Panc1 (cell line): ENCODE results near the gene ZNF555. TPM values are rescaled to one million over a fixed set of nuclear protein-coding genes. Genes with fewer than 3 reads are reported as not detected.

Experiments used
- ATAC-seq: fragments of 200-7000 bp; cut with Tn5 transposase; 2 replicates; pipeline ENCODE4 v1.9.1; 2020; ENCODE audit warnings: mild to moderate bottlenecking, moderate library complexity
- BruUV-seq: library from RNA; stranded (reverse); fragments of 400-500 nt; replicated peaks from 2 replicates; lab custom pipeline; 2021; lab: Mats Ljungman, UMichigan
- CTCF ChIA-PET: fragments of 300-600 bp; sonication (Branson Sonifier 250); formaldehyde crosslinking; loops from one replicate; lab custom pipeline; 2022; ENCODE audit warnings: antibody characterized with exemption; lab: Charles Lee
- POLR2A ChIA-PET: fragments of 300-600 bp; sonication (Branson Sonifier 250); formaldehyde crosslinking; loops from one replicate; lab custom pipeline; 2022; ENCODE audit warnings: antibody characterized with exemption; lab: Charles Lee
- DNase-seq: peaks from one replicate; pipeline ENCODE4 v3.0.0-alpha.2; 2010; ENCODE audit warnings: low read depth, low spot score
- H3K27ac ChIP-seq: 2 replicates; pipeline ENCODE4 v1.5.1; 2011; ENCODE audit warnings: mild to moderate bottlenecking, low read length, inconsistent platforms
- H3K27me3 ChIP-seq: fragments of 200-500 bp; sonication (Bioruptor generic); 2 replicates; pipeline ENCODE4 v1.6.0; 2014; ENCODE audit warnings: low read length, inconsistent platforms; ENCODE audit not compliant: control insufficient read depth, insufficient read depth
- H3K36me3 ChIP-seq: fragments of 200-500 bp; sonication (Bioruptor generic); 2 replicates; pipeline ENCODE4 v1.5.1; 2014; ENCODE audit warnings: inconsistent platforms, mild to moderate bottlenecking, low read length, moderate library complexity; ENCODE audit not compliant: control insufficient read depth, insufficient read depth
- H3K4me1 ChIP-seq: 2 replicates; pipeline ENCODE4 v1.5.1; 2011; ENCODE audit warnings: inconsistent platforms, mild to moderate bottlenecking, low read length, moderate library complexity; ENCODE audit not compliant: control insufficient read depth, insufficient read depth
- H3K4me3 ChIP-seq, 2 experiments: 2 replicates each; pipeline ENCODE4 v1.5.1; 2011 to 2012; ENCODE audit warnings: low read depth in 2 of 2, low read length in 2 of 2, mild to moderate bottlenecking in 2 of 2, inconsistent platforms in 1 of 2, moderate library complexity in 1 of 2
- H3K9me3 ChIP-seq: fragments of 200-500 bp; sonication (Bioruptor generic); 2 replicates; pipeline ENCODE4 v1.5.1; 2014; ENCODE audit warnings: low read depth, mild to moderate bottlenecking, inconsistent platforms, low read length, moderate library complexity; ENCODE audit not compliant: control insufficient read depth, insufficient read depth
- CTCF ChIP-seq: fragments of 450-650 bp; IDR thresholded peaks from 2 replicates; pipeline ENCODE4 v1.5.1; 2017; ENCODE audit warnings: mild to moderate bottlenecking
- POLR2AphosphoS5 ChIP-seq: IDR thresholded peaks from 2 replicates; pipeline ENCODE4 v1.6.1; 2012; ENCODE audit warnings: mild to moderate bottlenecking, low read depth, low read length, moderate library complexity
- REST ChIP-seq, 2 experiments: IDR thresholded peaks; 2 replicates each; pipeline ENCODE4 v1.6.1; 2011 to 2012; ENCODE audit warnings: low read depth in 2 of 2, control low read depth in 1 of 2, low read length in 1 of 2, mild to moderate bottlenecking in 1 of 2, moderate library complexity in 1 of 2; ENCODE audit not compliant: insufficient read depth in 1 of 2
- SIN3A ChIP-seq: IDR thresholded peaks from 2 replicates; pipeline ENCODE4 v1.6.1; 2012; ENCODE audit warnings: low read depth, mild to moderate bottlenecking, low read length, moderate library complexity, borderline replicate concordance; ENCODE audit not compliant: insufficient read depth
- TCF7L2 ChIP-seq: IDR thresholded peaks from 2 replicates; pipeline ENCODE4 v1.6.1; 2011; ENCODE audit warnings: mild to moderate bottlenecking, low read depth, low read length, inconsistent platforms
- in situ Hi-C: cut with HindIII; loops from 2 replicates; pipeline ENCODE4 v1.10.0; 2016; ENCODE audit warnings: low sequenced_read_pairs, low pct_unique_long_range_greater_than_20kb
- intact Hi-C: fragments of 100-400 bp; cut with micrococcal nuclease; formaldehyde crosslinking; loops from one replicate; pipeline ENCODE4 v1.10.0; 2022; ENCODE audit not compliant: unreplicated experiment
- total RNA-seq: library from RNA; stranded (reverse); gene quantifications from one replicate; pipeline ENCODE4 v1.2.1, GENCODE V29; 2021; ENCODE audit not compliant: unreplicated experiment

The ZNF555 gene
- total RNA-seq, 1 experiment from 2014 or later: 7.3 TPM

- BruUV-seq: TSS peak; percentile 14
- no peaks in the 10 kb centered on the region for H3K27me3 ChIP-seq
- DNase-seq (no peak), ATAC-seq (no peak)
- peaks cover 68% of the 10 kb centered on the region for H3K9me3 ChIP-seq
- TF ChIP-seq SIN3A: no peak
- TF ChIP-seq CTCF: no peak
- no peak for TF ChIP-seq POLR2AphosphoS5
- TF ChIP-seq REST (IDR thresholded peaks at IDR 0.05; ENCODE audit: insufficient read depth in 1 of 2, low read depth in 2 of 2, low read length in 1 of 2): no peak
- TF ChIP-seq TCF7L2: no peak
- ChIA-PET POLR2A (no interaction called here), CTCF (no interaction called here)
- no peak overlapping the region for H3K4me3 ChIP-seq
- in situ Hi-C loops (no loop called here), intact Hi-C loops (no loop called here)
- H3K27ac ChIP-seq: no peak overlapping the region
- no peaks in the 10 kb centered on the region for H3K4me1 ChIP-seq
- peaks cover 5% of the 10 kb centered on the region for H3K36me3 ChIP-seq
Measured at GRCh38 chr19:2853015-2853606, 11.8 kb downstream of the ZNF555 start.

DNA sequence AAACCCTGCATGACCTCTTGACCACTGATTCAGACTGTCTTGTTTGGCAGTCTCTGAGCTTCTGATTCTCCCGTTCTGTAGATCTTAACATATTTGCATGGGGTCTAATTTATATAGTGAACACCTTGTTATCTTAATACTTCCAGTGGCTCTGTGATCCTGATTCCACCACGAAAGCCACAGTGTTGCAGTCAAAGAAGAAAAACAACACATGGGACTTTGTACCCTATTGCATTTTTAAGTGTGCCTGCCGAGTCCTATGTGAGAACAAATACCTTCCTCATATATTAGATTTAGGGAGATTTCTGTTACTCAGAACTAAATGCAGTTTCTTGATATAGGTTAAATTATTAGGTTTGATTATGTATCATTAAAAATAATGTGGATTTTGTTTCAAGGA, 13.6 kb downstream of the ZNF555 start:
- no peaks in the 10 kb centered on the region for H3K4me1 ChIP-seq
- H3K27me3 ChIP-seq: no peaks in the 10 kb centered on the region
- TF ChIP-seq REST (IDR thresholded peaks at IDR 0.05; ENCODE audit: insufficient read depth in 1 of 2, low read depth in 2 of 2, low read length in 1 of 2): no peak
- TF ChIP-seq TCF7L2: no peak
- no peak for TF ChIP-seq CTCF
- no peak for TF ChIP-seq POLR2AphosphoS5
- no peak for TF ChIP-seq SIN3A
- H3K4me3 ChIP-seq: no peak overlapping the region
- intact Hi-C loops (no loop called here), in situ Hi-C loops (no loop called here)
- ATAC-seq (no peak), DNase-seq (no peak)
- H3K27ac ChIP-seq: no peak overlapping the region
- H3K9me3 ChIP-seq: peaks cover 64% of the 10 kb centered on the region
- no TSS peak for BruUV-seq
- H3K36me3 ChIP-seq: peaks cover 5% of the 10 kb centered on the region
- CTCF ChIA-PET: no interaction called here
- POLR2A ChIA-PET: interaction anchor here (0.6 kb wide), 1 partner anchor 346 kb away, joined by 4 read pairs; no protein-coding TSS in a partner anchor
